Measurements from ENCODE around the gene ATP10B.

Gene ATP10B

DNA sequence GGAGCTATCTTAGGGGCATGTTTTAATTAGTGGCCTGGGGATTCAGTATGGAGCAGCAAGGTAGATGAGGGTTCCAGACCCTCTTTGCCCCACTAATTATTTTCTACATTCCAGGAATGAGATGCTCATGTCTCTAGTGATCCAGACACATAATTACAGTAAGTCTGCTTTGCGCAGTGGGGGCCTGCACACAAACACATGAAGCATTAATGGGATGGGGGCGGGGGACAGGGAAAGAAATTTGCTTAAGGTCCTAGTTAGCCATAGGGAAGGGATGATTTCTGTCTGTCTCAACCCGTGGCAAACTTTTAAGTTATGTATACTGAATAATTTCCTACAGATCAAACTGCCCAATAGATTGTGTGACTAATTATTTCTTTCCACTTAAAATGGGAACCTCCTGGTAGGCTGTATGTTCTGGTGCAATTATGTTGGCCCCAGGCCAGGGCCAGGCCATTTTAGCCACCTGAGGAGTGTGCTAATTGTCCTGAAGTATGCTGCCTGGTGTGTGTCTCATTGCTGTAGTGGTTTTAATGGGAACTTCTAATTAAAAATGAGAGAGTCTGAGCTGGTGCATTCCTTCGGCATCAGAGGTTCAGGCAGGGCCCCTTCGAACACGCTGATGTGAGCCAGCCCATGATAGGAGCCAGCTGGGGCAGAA is 295.9 kb downstream of the ATP10B start:
- ChIA-PET CTCF (interaction anchor here (0.6 to 0.7 kb wide), 2 partner anchors 126 to 231 kb away, joined by 3 to 4 read pairs; no protein-coding TSS in a partner anchor), POLR2A (ENCODE audit: low non-redundant PET) (no interaction called here)
- H3K27ac ChIP-seq, result no peak overlapping the region
- no peak for TF ChIP-seq CTCF (conservative IDR thresholded peaks at IDR 0.05; ENCODE audit: low read depth)
- no peak for DNase-seq (ENCODE audit: low spot score)

- CTCF ChIA-PET, result no interaction called here
Measured at GRCh38 chr5:160555581-160555970, 296.4 kb downstream of the ATP10B start.

DNA sequence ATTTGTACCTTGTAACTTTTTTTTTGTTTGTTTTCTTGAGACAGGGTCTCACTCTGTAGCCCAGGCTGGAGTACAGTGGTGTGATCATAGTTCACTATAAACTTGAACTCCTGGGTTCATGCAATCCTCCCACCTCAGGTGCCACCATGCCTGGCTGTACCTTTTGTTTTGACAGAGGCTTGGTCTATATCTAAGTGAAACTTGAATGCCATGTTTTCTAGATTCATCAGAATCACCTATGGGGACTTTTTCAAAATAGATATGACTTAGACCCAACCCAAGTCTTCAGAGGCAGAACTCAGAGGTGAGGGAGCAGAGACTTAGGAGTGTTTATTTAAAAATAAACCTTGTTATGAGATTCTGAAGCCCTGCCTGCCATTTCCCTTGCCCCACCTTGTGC is 301.9 kb downstream of the ATP10B start:
- TF ChIP-seq CTCF (conservative IDR thresholded peaks at IDR 0.05; ENCODE audit: low read depth), result no peak
- no peak for DNase-seq (ENCODE audit: low spot score)
- no peak overlapping the region for H3K27ac ChIP-seq
- CTCF ChIA-PET, result interaction anchor here (0.6 kb wide), 1 partner anchor 1803 kb away, joined by 4 read pairs; no protein-coding TSS in a partner anchor
- POLR2A ChIA-PET (ENCODE audit: low non-redundant PET), result no interaction called here

More at GRCh38 chr5:160555581-160555970, 296.4 kb downstream of the ATP10B start:
- no peak for TF ChIP-seq CTCF (conservative IDR thresholded peaks at IDR 0.05; ENCODE audit: low read depth)
- no peak overlapping the region for H3K27ac ChIP-seq
- DNase-seq (ENCODE audit: low spot score), result no peak
- POLR2A ChIA-PET (ENCODE audit: low non-redundant PET), result no interaction called here

DNA sequence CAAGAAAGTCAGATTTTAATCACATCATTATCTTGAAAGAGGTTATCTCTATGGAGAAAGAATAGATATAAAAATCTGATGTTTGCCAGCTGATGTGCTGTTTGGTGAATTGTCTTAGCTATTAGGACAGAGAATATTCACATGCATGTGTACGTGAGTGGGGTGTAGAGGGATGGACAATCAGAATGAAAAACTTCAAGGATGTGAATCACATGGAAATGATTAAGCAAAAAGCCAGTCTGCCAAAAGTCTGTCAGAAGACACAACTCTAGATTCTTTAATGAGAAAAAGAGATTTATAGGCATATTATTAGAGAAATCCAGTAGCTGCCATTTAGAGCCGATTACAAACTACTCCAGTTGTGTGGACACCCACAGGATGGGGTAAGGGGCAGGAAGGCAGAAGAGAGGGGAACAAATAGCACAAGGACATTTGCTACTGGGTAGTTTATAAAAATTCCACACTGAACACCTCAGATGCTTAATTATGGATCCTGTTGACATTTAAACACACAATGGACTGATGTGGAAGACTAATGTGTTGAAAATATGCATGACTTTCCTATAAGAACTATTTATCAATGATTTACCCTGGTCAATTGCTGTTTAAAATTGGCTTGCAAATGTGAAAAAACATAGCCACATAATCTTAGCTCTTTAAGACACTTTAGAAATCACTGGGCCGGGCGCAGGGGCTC is 302.9 kb downstream of the ATP10B start:
- no peak for DNase-seq (ENCODE audit: low spot score)
- ChIA-PET CTCF (interaction anchor here (0.9 kb wide), 1 partner anchor 41 kb away, joined by 3 read pairs; no protein-coding TSS in a partner anchor), POLR2A (ENCODE audit: low non-redundant PET) (no interaction called here)
- TF ChIP-seq CTCF (conservative IDR thresholded peaks at IDR 0.05; ENCODE audit: low read depth), result no peak
- no peak overlapping the region for H3K27ac ChIP-seq

DNA sequence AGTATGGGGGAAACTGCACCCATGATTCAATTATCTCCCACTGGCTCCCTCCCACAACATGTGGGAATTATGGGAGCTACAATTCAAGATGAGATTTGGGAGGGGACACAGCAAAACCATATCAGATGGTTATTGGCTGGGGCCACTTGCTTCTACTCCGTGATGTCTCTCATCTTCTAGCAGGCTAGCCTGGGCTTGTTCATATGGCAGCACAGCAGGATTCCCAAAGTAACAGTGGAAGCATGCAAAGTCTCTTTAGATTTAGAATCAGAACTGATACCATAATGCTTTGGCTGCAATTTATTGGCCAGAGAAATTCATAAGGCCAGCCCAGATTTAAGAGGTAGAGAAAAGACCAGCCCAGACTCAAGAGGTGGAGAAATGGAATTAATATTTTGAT is 304.1 kb downstream of the ATP10B start:
- ChIA-PET POLR2A (ENCODE audit: low non-redundant PET) (no interaction called here), CTCF (no interaction called here)
- DNase-seq (ENCODE audit: low spot score), result no peak
- no peak for TF ChIP-seq CTCF (conservative IDR thresholded peaks at IDR 0.05; ENCODE audit: low read depth)
- no peak overlapping the region for H3K27ac ChIP-seq

- ChIA-PET CTCF (no interaction called here), POLR2A (ENCODE audit: low non-redundant PET) (no interaction called here)
- H3K27ac ChIP-seq, result no peak overlapping the region
- no peak for DNase-seq (ENCODE audit: low spot score)
- TF ChIP-seq CTCF (conservative IDR thresholded peaks at IDR 0.05; ENCODE audit: low read depth), result no peak
Measured at GRCh38 chr5:160547061-160547460, 304.9 kb downstream of the ATP10B start.

Data from RWPE1 (cell line).